Erythroblast (primary cell): ENCODE measurements around the gene FIZ1.

Source experiments
- GATA1 ChIP-seq: IDR thresholded peaks from 2 replicates; pipeline ENCODE4 v1.6.1; 2011; ENCODE audit warnings: low read depth, mild to moderate bottlenecking, control low read depth, low read length, moderate library complexity
- POLR2A ChIP-seq: IDR thresholded peaks from 2 replicates; pipeline ENCODE4 v1.6.1; 2011; ENCODE audit warnings: mild to moderate bottlenecking, low read length

DNA sequence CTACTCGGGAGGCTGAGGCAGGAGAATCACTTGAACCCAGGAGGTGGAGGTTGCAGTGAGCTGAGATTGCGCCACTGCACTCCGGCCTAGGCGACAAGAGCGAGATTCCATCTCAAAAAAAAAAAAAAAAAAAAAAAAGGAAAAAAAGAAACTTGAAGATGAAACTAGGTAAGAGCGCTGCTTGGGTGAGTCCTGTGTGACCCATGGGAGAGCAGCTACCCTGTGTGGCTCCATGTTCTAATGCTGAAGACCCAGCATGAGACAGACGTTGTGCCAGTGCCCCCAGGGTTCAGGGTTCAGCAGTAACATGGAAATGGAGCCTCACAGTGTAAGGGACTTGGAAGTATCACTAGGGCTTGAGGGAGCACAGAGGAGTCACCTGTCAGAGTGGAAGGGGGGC is 19.1 kb upstream of the FIZ1 start:
- TF ChIP-seq POLR2A, result no peak
- no peak for TF ChIP-seq GATA1
